Loucy (cell line): ENCODE results near the gene PHYKPL.

Experiments
- EZH2phosphoT487 ChIP-seq: fragments of 200-600 bp; IDR thresholded peaks from 2 replicates; pipeline ENCODE4 v1.6.1; 2018; ENCODE audit warnings: antibody characterized with exemption, mild to moderate bottlenecking, moderate library complexity, borderline replicate concordance
- TF ChIP-seq, protein P1 (sequence below): fragments of 200-600 bp; sonication (generic); conservative IDR thresholded peaks from 2 replicates; pipeline ENCODE4 v1.5.1; 2014; ENCODE audit warnings: mild to moderate bottlenecking, antibody characterized with exemption, low read length

DNA sequence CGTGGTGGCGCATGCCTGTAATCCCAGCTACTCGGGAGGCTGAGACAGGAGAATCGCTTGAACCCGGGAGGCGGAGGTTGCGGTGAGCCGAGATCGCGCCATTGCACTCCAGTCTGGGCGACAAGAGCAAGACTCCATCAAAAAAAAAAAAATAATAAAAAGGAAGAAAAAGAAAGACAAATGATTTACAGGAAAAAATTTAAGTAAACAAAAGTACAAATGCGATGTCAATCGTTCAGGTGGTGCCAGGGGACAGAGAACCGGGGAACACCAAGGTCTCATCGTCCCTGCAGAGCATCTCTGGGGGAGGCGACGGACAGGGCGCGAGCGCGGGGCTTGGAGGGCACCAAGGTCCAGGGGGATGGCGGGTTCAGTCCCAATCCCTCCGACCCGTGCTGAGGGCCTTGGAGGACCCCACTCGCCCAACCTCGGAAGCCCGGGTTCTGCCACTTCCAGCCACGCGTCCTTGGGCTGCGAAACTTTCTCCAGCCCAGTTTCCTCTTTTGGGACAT is 28.9 kb downstream of the PHYKPL start:
- TF ChIP-seq, protein P1, sequence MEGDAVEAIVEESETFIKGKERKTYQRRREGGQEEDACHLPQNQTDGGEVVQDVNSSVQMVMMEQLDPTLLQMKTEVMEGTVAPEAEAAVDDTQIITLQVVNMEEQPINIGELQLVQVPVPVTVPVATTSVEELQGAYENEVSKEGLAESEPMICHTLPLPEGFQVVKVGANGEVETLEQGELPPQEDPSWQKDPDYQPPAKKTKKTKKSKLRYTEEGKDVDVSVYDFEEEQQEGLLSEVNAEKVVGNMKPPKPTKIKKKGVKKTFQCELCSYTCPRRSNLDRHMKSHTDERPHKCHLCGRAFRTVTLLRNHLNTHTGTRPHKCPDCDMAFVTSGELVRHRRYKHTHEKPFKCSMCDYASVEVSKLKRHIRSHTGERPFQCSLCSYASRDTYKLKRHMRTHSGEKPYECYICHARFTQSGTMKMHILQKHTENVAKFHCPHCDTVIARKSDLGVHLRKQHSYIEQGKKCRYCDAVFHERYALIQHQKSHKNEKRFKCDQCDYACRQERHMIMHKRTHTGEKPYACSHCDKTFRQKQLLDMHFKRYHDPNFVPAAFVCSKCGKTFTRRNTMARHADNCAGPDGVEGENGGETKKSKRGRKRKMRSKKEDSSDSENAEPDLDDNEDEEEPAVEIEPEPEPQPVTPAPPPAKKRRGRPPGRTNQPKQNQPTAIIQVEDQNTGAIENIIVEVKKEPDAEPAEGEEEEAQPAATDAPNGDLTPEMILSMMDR = no peak
- TF ChIP-seq EZH2phosphoT487 = no peak
